ENCODE data around the gene PTPRCAP. TPM values are rescaled to one million over a fixed set of nuclear protein-coding genes. Genes with fewer than 3 reads are reported as not detected.

PTPRCAP gene
- total RNA-seq, 1 donor = not detected

DNA sequence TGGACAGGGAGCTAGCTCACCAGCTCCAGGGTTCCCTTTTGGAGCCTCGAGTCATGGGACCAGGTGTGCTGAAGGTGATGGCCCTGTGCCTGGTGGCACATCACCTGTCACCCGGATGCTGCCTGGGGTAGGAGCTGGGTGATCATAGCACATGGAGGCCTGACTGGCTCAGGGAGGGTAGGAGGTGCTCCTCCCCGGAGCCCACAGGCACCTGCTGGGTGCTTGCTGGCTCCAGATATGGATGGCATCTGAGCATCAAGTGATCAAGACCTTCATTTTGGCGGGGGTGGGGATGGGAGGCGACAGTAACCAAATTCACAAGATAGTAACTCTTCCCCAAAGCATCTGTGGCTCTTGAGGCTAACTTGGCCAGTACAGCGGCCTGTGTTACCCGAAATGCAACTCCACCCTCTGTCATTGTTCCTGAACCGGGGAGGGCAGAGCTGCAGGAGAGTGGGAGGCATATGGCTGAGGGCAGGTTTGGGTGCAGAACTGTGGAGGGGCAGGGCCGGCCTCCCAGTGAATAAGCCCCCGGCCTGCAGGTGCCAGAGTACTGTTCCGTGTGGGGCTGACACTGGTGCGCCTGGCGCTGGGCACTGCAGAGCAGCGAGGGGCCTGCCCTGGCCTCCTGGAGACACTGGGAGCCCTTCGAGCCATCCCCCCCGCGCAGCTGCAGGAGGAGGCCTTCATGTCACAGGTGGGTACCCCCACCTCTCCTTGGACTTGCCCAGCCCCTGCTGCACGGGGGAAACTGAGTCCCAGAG lies 28.9 kb downstream of the PTPRCAP start:
- no peak overlapping the region for H3K4me3 ChIP-seq (ENCODE audit: low read depth, low read length)
- TF ChIP-seq, protein P1, sequence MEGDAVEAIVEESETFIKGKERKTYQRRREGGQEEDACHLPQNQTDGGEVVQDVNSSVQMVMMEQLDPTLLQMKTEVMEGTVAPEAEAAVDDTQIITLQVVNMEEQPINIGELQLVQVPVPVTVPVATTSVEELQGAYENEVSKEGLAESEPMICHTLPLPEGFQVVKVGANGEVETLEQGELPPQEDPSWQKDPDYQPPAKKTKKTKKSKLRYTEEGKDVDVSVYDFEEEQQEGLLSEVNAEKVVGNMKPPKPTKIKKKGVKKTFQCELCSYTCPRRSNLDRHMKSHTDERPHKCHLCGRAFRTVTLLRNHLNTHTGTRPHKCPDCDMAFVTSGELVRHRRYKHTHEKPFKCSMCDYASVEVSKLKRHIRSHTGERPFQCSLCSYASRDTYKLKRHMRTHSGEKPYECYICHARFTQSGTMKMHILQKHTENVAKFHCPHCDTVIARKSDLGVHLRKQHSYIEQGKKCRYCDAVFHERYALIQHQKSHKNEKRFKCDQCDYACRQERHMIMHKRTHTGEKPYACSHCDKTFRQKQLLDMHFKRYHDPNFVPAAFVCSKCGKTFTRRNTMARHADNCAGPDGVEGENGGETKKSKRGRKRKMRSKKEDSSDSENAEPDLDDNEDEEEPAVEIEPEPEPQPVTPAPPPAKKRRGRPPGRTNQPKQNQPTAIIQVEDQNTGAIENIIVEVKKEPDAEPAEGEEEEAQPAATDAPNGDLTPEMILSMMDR (IDR thresholded peaks at IDR 0.05; ENCODE audit: insufficient read depth, low read depth, low read length) = no peak
- DNase-seq (ENCODE audit: low read depth) = no peak

DNA sequence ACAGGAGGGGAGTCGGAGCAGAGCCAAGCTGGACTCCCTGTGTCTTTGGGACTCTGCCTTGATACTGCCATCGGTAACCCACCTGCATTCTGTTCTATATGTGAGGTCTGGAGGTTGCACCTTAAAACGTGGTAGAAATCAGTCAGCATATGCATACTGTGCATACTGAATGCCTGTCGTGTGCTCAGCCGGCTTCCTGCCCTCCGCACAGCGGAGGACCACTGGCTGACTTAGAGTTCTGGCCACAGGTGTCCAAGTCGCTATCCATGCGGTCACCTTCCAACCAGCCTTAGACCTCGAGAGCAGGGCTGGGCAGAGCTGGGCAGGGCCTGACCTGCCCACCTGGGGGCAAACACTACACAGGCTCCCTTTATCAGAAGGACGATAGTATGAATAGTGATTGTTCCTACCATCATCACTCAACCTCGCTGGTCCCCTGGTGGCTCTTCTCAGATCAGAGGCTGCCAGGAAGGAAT lies 29.8 kb downstream of the PTPRCAP start:
- no peak overlapping the region for H3K4me3 ChIP-seq (ENCODE audit: low read depth, low read length)
- TF ChIP-seq, protein P1 (IDR thresholded peaks at IDR 0.05; ENCODE audit: insufficient read depth, low read depth, low read length) = no peak
- no peak for DNase-seq (ENCODE audit: low read depth)

GRCh38 chr11:67406969-67407687 lies 30.4 kb downstream of the PTPRCAP start:
- TF ChIP-seq, protein P1 (IDR thresholded peaks at IDR 0.05; ENCODE audit: insufficient read depth, low read depth, low read length) = no peak
- DNase-seq (ENCODE audit: low read depth) = no peak
- H3K4me3 ChIP-seq (ENCODE audit: low read depth, low read length) = no peak overlapping the region

DNA sequence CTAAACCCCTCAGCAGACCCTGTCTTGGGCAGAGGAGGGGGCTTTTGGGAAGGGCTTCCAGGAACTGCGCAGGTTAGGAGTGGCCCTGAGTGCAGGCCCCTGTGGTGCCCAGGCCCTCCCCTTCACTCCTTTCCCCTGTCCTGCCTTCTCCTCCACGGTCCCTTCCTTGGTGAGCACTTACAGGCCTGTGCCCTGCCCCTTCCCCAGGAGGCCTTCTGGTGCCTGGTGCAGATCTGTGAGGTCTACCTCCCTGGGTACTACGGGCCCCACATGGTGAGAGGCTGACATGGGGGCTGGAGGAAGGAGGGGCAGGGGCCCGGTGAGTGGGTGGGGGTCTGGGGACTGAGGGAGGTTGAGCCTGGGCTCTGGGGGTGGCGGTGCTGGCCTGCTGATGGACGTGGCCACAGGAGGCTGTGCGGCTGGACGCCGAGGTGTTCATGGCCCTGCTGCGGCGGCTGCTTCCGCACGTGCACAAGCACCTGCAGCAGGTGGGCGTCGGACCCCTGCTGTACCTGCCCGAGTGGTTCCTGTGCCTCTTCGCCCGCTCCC lies 31.0 kb downstream of the PTPRCAP start:
- H3K4me3 ChIP-seq (ENCODE audit: low read depth, low read length) = no peak overlapping the region

GRCh38 chr11:67405688-67406339 lies 31.7 kb downstream of the PTPRCAP start:
- DNase-seq (ENCODE audit: low read depth) = no peak
- no peak overlapping the region for H3K4me3 ChIP-seq (ENCODE audit: low read depth, low read length)
- TF ChIP-seq, protein P1 (IDR thresholded peaks at IDR 0.05; ENCODE audit: insufficient read depth, low read depth, low read length) = no peak

More for the DNA sequence above, 31.0 kb downstream of the PTPRCAP start:
- TF ChIP-seq, protein P1 (IDR thresholded peaks at IDR 0.05; ENCODE audit: insufficient read depth, low read depth, low read length) = no peak
- no peak for DNase-seq (ENCODE audit: low read depth)

- no peak for DNase-seq (ENCODE audit: low read depth)
- TF ChIP-seq, protein P1 (IDR thresholded peaks at IDR 0.05; ENCODE audit: insufficient read depth, low read depth, low read length) = no peak
- H3K4me3 ChIP-seq (ENCODE audit: low read depth, low read length) = no peak overlapping the region
These were observed 32.3 kb downstream of the PTPRCAP start for GRCh38 chr11:67405196-67405567.
